OCI-LY7 (cell line): ENCODE measurements around the gene CD3E. TPM values are rescaled to one million over a fixed set of nuclear protein-coding genes. Genes with fewer than 3 reads are reported as not detected.

Source experiments
- BruUV-seq: library from RNA; stranded (reverse); fragments of 400-500 nt; replicated peaks from 2 replicates; lab custom pipeline; 2021; lab: Mats Ljungman, UMichigan
- CTCF ChIA-PET: fragments of 300-600 bp; sonication (Branson Sonifier 250); formaldehyde crosslinking; loops from one replicate; lab custom pipeline; 2022; ENCODE audit warnings: antibody characterized with exemption; ENCODE audit not compliant: unreplicated experiment; lab: Charles Lee
- POLR2A ChIA-PET: fragments of 300-600 bp; sonication (Branson Sonifier 250); formaldehyde crosslinking; loops from one replicate; lab custom pipeline; 2022; ENCODE audit warnings: antibody characterized with exemption; lab: Charles Lee
- DNase-seq: peaks from one replicate; pipeline ENCODE4 v3.0.0-alpha.2; 2015; ENCODE audit warnings: low spot score
- H2AFZ ChIP-seq: fragments of 200-600 bp; sonication (generic), shearing (Covaris generic); 2 replicates; pipeline ENCODE4 v1.6.1; 2014; ENCODE audit warnings: mild to moderate bottlenecking, antibody characterized with exemption, low read length, moderate library complexity
- H3K27ac ChIP-seq: fragments of 200-600 bp; sonication (generic); 2 replicates; pipeline ENCODE4 v1.5.1; 2014; ENCODE audit warnings: mixed run types, low read depth, mild to moderate bottlenecking, moderate library complexity, low read length, inconsistent platforms; ENCODE audit not compliant: poor library complexity, severe bottlenecking
- H3K36me3 ChIP-seq: fragments of 200-600 bp; sonication (generic); 2 replicates; pipeline ENCODE4 v1.6.1; 2014; ENCODE audit warnings: mild to moderate bottlenecking, antibody characterized with exemption, low read length, moderate library complexity, mixed read lengths; ENCODE audit not compliant: insufficient read depth
- H3K4me1 ChIP-seq: fragments of 200-600 bp; sonication (generic); 2 replicates; pipeline ENCODE4 v1.5.1; 2014; ENCODE audit warnings: mild to moderate bottlenecking, low read length; ENCODE audit not compliant: insufficient read depth, poor library complexity, severe bottlenecking
- H3K4me2 ChIP-seq: fragments of 200-600 bp; sonication (generic); 2 replicates; pipeline ENCODE4 v1.6.1; 2014; ENCODE audit warnings: mild to moderate bottlenecking, low read length
- H3K4me3 ChIP-seq: fragments of 200-600 bp; sonication (generic); 2 replicates; pipeline ENCODE4 v1.5.1; 2014; ENCODE audit warnings: mild to moderate bottlenecking, low read depth, low read length; ENCODE audit not compliant: poor library complexity, severe bottlenecking
- H3K79me2 ChIP-seq: fragments of 200-600 bp; sonication (generic); 2 replicates; pipeline ENCODE4 v1.6.1; 2016; ENCODE audit warnings: low read depth, mild to moderate bottlenecking, low read length, moderate library complexity, mixed read lengths; ENCODE audit not compliant: insufficient read depth
- H3K9me2 ChIP-seq: fragments of 200-600 bp; sonication (generic); 2 replicates; pipeline ENCODE4 v1.6.1; 2016; ENCODE audit warnings: mild to moderate bottlenecking, low read length, mixed read lengths; ENCODE audit not compliant: insufficient read depth
- H3K9me3 ChIP-seq: fragments of 200-600 bp; sonication (generic); 2 replicates; pipeline ENCODE4 v1.6.1; 2014; ENCODE audit warnings: mild to moderate bottlenecking, mixed run types, low read length, mixed read lengths
- H4K20me1 ChIP-seq: fragments of 200-600 bp; sonication (generic); 2 replicates; pipeline ENCODE4 v1.6.1; 2014; ENCODE audit warnings: mild to moderate bottlenecking, antibody characterized with exemption, low read length, moderate library complexity, mixed read lengths; ENCODE audit not compliant: insufficient read depth
- CTCF ChIP-seq: fragments of 200-600 bp; sonication (generic); conservative IDR thresholded peaks from 2 replicates; pipeline ENCODE4 v1.5.1; 2014; ENCODE audit warnings: mild to moderate bottlenecking, antibody characterized with exemption, low read length, moderate library complexity, mixed read lengths
- EZH2phosphoT487 ChIP-seq: fragments of 200-600 bp; sonication (generic); IDR thresholded peaks from 2 replicates; pipeline ENCODE4 v1.6.1; 2018; ENCODE audit warnings: low read depth, borderline replicate concordance, mild to moderate bottlenecking, mixed run types, antibody characterized with exemption, low read length, moderate library complexity, mixed read lengths
- intact Hi-C: fragments of 100-400 bp; cut with micrococcal nuclease; formaldehyde crosslinking; loops from one replicate; pipeline ENCODE4 v1.10.0; 2022; ENCODE audit not compliant: unreplicated experiment
- total RNA-seq, 2 experiments: library from RNA; depleted of rRNA in 1 of 2; stranded (reverse); fragments of >200 nt in 1 of 2; shearing (Covaris generic) in 1 of 2; gene quantifications; 2 replicates each; pipeline ENCODE4 v1.2.3, GENCODE V29; 2014 to 2022

CD3E gene
- total RNA-seq, 2 experiments from 2014 or later = 1.7 TPM; not detected in 1

- intact Hi-C loops = loop anchor here (5.0 kb wide), 2 partner anchors 62 to 93 kb away; no protein-coding TSS in a partner anchor
These were observed 45.4 kb upstream of the CD3E start for GRCh38 chr11:118259138-118259537.

GRCh38 chr11:118260353-118260752 lies 44.2 kb upstream of the CD3E start:
- no peak for DNase-seq
- Histone ChIP-seq H3K4me3 (no peak overlapping the region), H3K9me3 (peaks cover 8% of the 10 kb centered on the region; the same call in 1 of the 2 replicates), H3K27ac (no peak overlapping the region), H2AFZ (no peak overlapping the region), H3K4me2 (no peak overlapping the region), H3K36me3 (no peaks in the 10 kb centered on the region), H3K4me1 (no peaks in the 10 kb centered on the region), H4K20me1 (no peaks in the 10 kb centered on the region), H3K9me2 (no peaks in the 10 kb centered on the region), H3K79me2 (no peaks in the 10 kb centered on the region)
- intact Hi-C loops = no loop called here
- TF ChIP-seq CTCF (no peak), EZH2phosphoT487 (no peak)
- no TSS peak for BruUV-seq
- CTCF ChIA-PET = interaction anchor here (1.0 kb wide), 1 partner anchor 13 kb away, joined by 3 read pairs; no protein-coding TSS in a partner anchor
- POLR2A ChIA-PET = interaction anchor here (0.5 to 1.6 kb wide), 4 partner anchors 8 to 1013 kb away, joined by 3 to 6 read pairs (median 4); partner anchors contain the start of gene MPZL3

More at GRCh38 chr11:118259138-118259537, 45.4 kb upstream of the CD3E start:
- no peaks in the 10 kb centered on the region for H4K20me1 ChIP-seq
- no peaks in the 10 kb centered on the region for H3K79me2 ChIP-seq
- ChIA-PET POLR2A (no interaction called here), CTCF (no interaction called here)
- H3K36me3 ChIP-seq = no peaks in the 10 kb centered on the region
- peaks cover 8% of the 10 kb centered on the region; the same call in 1 of the 2 replicates for H3K9me3 ChIP-seq
- no peaks in the 10 kb centered on the region for H3K9me2 ChIP-seq
- TF ChIP-seq EZH2phosphoT487 (no peak), CTCF (no peak)
- H3K4me1 ChIP-seq = no peaks in the 10 kb centered on the region
- no peak overlapping the region for H3K4me3 ChIP-seq
- no peak for DNase-seq
- no peak overlapping the region for H3K4me2 ChIP-seq
- no peak overlapping the region for H2AFZ ChIP-seq
- no peak overlapping the region for H3K27ac ChIP-seq
- BruUV-seq = no TSS peak

GRCh38 chr11:118263112-118263511 lies 41.4 kb upstream of the CD3E start:
- H3K9me2 ChIP-seq = no peaks in the 10 kb centered on the region
- CTCF ChIA-PET = no interaction called here
- H3K27ac ChIP-seq = no peak overlapping the region
- POLR2A ChIA-PET = interaction anchor here (0.5 kb wide), 1 partner anchor 630 kb away, joined by 3 read pairs; no protein-coding TSS in a partner anchor
- H3K4me1 ChIP-seq = peaks cover 8% of the 10 kb centered on the region
- H3K79me2 ChIP-seq = no peaks in the 10 kb centered on the region
- peaks cover 8% of the 10 kb centered on the region; the same call in 1 of the 2 replicates for H3K9me3 ChIP-seq
- no peaks in the 10 kb centered on the region for H4K20me1 ChIP-seq
- no peak overlapping the region for H3K4me2 ChIP-seq
- H2AFZ ChIP-seq = no peak overlapping the region
- no TSS peak for BruUV-seq
- DNase-seq = no peak
- H3K4me3 ChIP-seq = no peak overlapping the region
- no peak for TF ChIP-seq EZH2phosphoT487
- TF ChIP-seq CTCF = no peak
- intact Hi-C loops = no loop called here
- no peaks in the 10 kb centered on the region for H3K36me3 ChIP-seq
